Astrocyte of the cerebellum (primary cell): ENCODE data around the gene COL25A1.

Source experiments
- DNase-seq: peaks from one replicate; pipeline ENCODE4 v3.0.0-alpha.2; 2011; ENCODE audit warnings: low read depth
- H3K4me3 ChIP-seq: 2 replicates; pipeline ENCODE4 v1.5.1; 2011; ENCODE audit warnings: mild to moderate bottlenecking, low read depth, low read length, moderate library complexity
- in situ Hi-C: cut with HindIII; loops from 2 replicates; pipeline ENCODE4 v1.10.0; 2017; ENCODE audit warnings: low sequenced_read_pairs
- TF ChIP-seq, protein P1 (sequence below): IDR thresholded peaks from 2 replicates; pipeline ENCODE4 v1.5.1; 2012; ENCODE audit warnings: low read length, low read depth, moderate library complexity, mild to moderate bottlenecking; ENCODE audit errors: missing control alignments

The COL25A1 gene

DNA sequence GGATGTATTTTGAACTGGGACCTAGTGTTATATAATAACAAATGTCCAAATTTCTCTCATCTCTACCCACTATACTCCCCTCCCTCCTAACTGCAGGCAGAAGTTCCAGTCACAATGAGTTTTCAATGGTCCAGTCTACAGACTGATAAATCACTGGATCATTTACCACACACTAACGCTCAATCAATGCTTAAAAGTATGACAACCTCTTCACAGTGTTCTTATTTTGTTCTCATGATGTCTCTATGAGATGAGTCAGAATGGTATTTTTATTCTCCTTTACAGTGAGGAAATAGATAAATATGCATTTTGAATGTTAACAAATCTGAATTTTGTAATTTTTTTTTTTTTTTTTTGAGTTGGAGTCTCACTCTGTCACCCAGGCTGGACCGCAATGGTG is 455.9 kb downstream of the COL25A1 start:
- in situ Hi-C loops, result no loop called here
- H3K4me3 ChIP-seq, result no peak overlapping the region
- no peak for DNase-seq
- TF ChIP-seq, protein P1, sequence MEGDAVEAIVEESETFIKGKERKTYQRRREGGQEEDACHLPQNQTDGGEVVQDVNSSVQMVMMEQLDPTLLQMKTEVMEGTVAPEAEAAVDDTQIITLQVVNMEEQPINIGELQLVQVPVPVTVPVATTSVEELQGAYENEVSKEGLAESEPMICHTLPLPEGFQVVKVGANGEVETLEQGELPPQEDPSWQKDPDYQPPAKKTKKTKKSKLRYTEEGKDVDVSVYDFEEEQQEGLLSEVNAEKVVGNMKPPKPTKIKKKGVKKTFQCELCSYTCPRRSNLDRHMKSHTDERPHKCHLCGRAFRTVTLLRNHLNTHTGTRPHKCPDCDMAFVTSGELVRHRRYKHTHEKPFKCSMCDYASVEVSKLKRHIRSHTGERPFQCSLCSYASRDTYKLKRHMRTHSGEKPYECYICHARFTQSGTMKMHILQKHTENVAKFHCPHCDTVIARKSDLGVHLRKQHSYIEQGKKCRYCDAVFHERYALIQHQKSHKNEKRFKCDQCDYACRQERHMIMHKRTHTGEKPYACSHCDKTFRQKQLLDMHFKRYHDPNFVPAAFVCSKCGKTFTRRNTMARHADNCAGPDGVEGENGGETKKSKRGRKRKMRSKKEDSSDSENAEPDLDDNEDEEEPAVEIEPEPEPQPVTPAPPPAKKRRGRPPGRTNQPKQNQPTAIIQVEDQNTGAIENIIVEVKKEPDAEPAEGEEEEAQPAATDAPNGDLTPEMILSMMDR, result no peak

DNA sequence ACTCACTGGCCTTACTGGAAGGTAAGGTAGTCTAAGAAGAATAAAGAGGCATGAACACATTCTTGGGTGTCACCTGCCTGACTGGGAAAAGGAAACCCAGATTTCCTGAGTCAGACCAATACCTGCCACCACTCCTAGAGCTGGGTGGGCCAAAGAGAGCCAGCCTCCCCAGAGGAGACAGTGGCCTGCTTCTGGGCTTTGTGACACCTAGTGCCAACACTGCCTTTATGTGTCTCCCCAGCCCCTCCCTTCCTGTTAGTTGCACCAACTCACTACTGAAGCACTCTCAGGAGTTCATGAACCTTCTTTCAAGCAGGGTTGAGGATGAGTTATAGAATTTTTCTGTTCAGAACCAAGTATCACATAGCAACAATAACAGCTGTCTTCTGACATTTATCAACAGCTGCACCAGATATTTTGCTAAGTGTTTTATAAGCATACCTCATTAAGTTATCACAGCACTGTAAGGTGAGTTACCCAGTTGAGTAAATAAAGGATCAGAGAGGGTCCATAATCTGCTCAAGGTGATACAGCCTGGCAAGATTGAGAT is 462.0 kb downstream of the COL25A1 start:
- DNase-seq, result no peak
- TF ChIP-seq, protein P1, result no peak
- H3K4me3 ChIP-seq, result no peak overlapping the region
- in situ Hi-C loops, result no loop called here

DNA sequence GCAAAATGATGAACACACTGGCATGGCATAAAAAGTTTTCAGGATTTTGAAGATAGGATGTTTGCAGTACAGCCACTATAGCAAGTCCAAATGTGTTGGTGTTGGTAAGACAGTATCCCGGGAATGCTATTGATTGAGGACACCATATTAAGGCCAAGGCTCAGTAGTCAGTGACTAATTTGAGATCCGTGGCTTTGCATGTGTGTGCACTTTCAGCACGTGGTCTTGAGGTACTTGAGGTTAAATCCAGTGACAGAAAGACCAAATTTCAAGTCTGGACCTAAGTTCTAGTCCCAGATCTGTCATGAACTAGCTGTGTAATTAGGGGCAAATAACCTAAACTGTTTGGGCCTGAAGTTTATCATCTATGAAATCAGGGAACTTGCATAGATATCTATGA is 463.1 kb downstream of the COL25A1 start:
- in situ Hi-C loops, result no loop called here
- no peak overlapping the region for H3K4me3 ChIP-seq
- TF ChIP-seq, protein P1, result no peak
- no peak for DNase-seq

DNA sequence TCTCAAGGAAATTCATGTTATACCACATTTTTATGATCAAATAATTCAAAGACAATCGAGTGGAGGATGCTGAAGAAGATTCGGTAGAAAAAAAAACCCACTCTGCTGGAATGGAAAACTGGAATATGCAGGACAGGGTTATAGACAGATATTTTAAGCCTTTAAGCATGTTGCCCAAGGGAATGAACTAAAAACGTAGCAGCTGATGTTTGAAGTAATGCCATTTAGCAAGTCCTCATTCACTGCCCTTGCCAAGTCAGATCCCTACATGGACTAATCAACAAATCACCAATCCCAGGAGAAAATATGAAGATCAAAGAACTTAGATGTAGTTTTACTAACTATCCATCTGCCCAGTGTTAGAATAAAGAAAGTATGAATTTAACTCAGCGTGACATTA is 464.0 kb downstream of the COL25A1 start:
- TF ChIP-seq, protein P1, result no peak
- DNase-seq, result no peak
- in situ Hi-C loops, result no loop called here
- H3K4me3 ChIP-seq, result no peak overlapping the region

DNA sequence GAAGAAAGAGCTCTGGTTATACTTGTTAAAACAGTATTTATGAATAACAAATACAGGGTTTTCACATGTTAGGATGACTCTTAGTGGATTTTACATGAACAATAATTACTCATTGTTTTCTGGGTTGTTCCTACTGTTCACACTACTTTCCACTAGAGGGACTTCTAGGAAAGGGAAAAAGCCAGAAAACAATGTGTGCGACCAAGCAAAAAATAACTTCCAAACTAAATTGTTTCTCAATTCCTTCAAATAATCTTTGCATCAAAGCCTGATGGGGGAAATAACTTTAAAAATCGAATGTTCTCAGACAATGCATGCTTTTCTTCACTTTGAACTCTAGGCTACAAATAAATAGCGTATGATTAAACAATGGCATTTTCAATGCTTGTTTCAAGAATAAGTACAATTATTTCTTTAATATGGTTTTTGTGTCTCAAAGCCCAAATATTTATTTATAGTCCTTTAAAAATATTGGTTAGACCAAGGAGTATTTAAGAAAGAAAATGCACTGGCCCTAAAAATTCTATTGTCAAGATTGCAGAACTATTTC is 467.5 kb downstream of the COL25A1 start:
- TF ChIP-seq, protein P1, result peak; percentile 61
- H3K4me3 ChIP-seq, result no peak overlapping the region
- peak; percentile 40 for DNase-seq
- in situ Hi-C loops, result no loop called here

DNA sequence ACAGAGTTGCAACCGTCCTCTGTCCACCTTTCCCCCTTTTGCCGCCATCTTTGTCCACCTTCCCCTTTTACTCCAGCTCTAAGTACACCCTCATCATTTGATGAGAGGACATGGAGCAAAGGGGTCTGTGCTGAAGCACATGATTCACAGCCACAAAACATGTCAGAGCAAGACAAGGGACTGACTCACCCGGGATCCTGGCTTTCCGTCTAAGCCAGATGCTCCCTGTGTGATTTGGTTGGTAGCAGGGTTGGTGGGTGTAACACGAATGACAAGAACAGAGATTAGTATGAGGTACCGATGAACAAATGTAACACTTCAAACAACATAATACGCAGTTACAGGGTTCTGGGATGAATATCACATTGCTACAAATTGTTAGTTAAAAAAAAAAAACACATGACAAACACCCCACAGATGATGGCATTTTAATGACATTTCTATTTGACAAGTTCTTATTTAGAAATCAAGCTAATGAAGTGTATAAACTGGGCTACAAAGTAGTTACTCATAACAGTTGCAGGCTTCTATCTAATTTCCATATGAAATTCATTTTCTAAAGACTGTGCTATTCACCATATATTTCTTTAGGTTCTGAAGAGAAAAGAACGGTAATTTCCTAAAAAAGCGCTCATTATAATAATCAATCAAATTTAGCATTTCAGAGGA is 468.2 kb downstream of the COL25A1 start:
- in situ Hi-C loops, result no loop called here
- H3K4me3 ChIP-seq, result no peak overlapping the region
- peak; percentile 20 for DNase-seq
- TF ChIP-seq, protein P1, result no peak
